GM12865 (cell line): ENCODE results near the gene MVB12B.

Experiments
- DNase-seq: peaks from one replicate; pipeline ENCODE4 v3.0.0; 2010; ENCODE audit warnings: low read depth
- H3K4me3 ChIP-seq: 2 replicates; pipeline ENCODE4 v1.5.1; 2011; ENCODE audit warnings: mild to moderate bottlenecking, low read depth, low read length, control low read depth
- CTCF ChIP-seq: IDR thresholded peaks from 2 replicates; pipeline ENCODE4 v1.5.1; 2011; ENCODE audit warnings: low read length, control low read depth, low read depth, inconsistent platforms; ENCODE audit not compliant: insufficient read depth; ENCODE audit errors: missing control alignments

The MVB12B gene

GRCh38 chr9:126481862-126482261 lies 155.2 kb downstream of the MVB12B start:
- DNase-seq, result no peak
- no peak for TF ChIP-seq CTCF
- H3K4me3 ChIP-seq, result no peak overlapping the region

DNA sequence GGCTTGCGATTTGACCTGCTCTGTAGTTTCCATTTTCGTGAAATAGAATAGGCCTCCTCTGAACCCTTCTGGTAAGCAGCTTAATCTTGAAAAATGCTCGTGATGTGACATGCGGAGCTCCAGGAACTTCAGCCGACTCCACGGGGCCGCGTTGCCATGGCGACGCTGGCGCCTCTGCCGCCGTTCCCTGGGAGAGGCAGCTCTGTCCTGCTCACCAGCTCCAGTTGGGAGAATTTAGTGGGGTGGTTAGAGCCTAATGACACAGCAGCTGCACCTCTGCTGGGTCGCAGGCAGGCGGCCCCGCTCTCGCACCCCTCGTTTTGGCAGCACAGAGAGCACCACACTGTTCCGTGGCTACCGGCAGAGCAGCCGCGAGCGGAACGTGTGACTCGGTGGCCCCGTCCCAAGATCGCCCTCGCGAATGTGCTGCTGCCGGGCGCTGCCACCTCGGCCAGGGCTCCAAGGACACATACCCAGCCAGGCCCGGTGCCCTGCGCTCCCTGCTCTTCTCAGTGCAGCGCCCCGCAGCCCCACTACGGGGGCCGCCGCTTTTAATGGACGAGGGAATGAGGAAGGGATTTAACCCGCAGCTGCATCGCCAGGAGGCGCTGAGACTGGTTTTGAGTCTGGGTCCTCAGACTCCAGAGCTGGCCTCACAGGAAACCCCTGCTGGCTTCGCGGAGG lies 155.9 kb downstream of the MVB12B start:
- H3K4me3 ChIP-seq, result no peak overlapping the region
- no peak for TF ChIP-seq CTCF
- DNase-seq, result no peak

- TF ChIP-seq CTCF, result no peak
- DNase-seq, result no peak
- H3K4me3 ChIP-seq, result no peak overlapping the region
Measured at GRCh38 chr9:126483468-126484073, 156.9 kb downstream of the MVB12B start.

GRCh38 chr9:126485662-126486061 lies 159.0 kb downstream of the MVB12B start:
- no peak overlapping the region for H3K4me3 ChIP-seq
- no peak for DNase-seq
- TF ChIP-seq CTCF, result no peak

DNA sequence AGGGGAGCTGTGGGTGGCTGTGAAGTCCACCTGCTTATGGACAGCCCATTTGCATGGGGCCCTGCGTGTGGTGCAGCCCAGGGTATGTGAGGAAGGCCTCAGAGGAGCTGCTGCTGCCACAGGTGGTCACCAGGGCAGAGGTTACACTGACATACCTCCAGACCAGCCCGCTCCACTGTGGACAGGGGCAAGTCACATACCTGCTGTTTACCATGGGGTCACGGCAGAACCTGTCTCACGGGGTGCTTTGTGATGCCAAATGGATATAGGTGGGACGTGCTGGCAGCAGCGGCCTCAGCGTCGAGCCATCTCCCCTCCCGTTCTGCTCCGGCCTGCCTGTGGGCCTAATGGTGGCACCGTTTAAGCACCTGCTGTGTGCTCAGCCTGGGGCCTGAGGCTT lies 159.6 kb downstream of the MVB12B start:
- no peak for DNase-seq
- no peak overlapping the region for H3K4me3 ChIP-seq
- TF ChIP-seq CTCF, result no peak

DNA sequence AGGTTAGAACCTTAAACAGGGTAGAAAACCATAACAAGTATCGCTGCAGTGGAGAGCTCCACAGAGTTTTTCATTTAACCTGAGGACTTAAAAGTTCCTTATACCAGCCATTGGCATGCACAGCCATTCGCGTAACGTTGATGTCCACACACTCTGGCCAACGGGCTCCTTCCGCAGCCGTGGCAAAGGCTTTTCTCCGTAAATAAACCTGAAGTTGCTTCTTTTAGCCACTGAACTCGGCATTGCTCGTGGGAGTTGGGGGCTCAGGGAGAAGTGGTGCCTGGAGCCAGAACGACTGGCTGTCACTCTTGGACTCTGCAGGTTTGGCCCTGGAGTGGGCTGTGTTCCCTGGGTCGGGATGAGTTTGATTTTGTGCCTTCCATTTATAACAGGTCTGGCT lies 161.2 kb downstream of the MVB12B start:
- no peak overlapping the region for H3K4me3 ChIP-seq
- no peak for TF ChIP-seq CTCF
- no peak for DNase-seq

DNA sequence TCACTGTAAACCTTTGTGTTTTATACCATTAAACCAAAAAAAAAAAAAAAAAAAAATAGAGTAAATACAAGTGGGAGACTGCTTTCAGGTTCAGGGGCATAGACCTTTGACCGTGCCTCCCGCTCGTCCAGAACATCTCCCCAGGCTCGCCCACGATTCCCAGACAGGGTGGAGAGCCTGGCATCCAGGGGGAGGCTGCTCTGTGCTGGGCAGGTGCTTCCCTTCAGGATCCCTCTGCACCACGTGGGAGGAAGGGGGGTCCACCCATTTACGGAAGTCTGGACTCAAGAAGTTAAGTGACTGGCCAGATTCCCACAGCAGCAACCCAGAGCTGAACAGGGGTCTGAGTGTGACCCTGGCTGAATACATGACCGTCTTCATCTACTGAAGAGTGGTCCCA lies 161.7 kb downstream of the MVB12B start:
- DNase-seq, result no peak
- TF ChIP-seq CTCF, result no peak
- no peak overlapping the region for H3K4me3 ChIP-seq
